Activated T-helper 2 cell treated with anti-CD3 and anti-CD28 coated beads, Interferon-gamma antibody, Interleukin-2, Interleukin-4, amounts not matched to agents 10 μg/mL and 5 μg/mL and 100 μg/mL, durations not matched to agents 14 hours and 24 hours and 36 hours (primary cell): ENCODE results near the gene AUTS2. TPM values are rescaled to one million over a fixed set of nuclear protein-coding genes. Genes with fewer than 3 reads are reported as not detected.

Source experiments
- DNase-seq: peaks from one replicate; pipeline ENCODE4 v3.0.0; 2021; ENCODE audit warnings: low spot score
- H3K27ac Mint-ChIP-seq: one replicate; pipeline ENCODE4 v1.8.0; 2021; ENCODE audit warnings: mixed read lengths
- H3K27me3 Mint-ChIP-seq: one replicate; pipeline ENCODE4 v1.8.0; 2021; ENCODE audit warnings: low read depth, mixed read lengths
- H3K36me3 Mint-ChIP-seq: one replicate; pipeline ENCODE4 v1.8.0; 2021; ENCODE audit warnings: low read depth, mixed read lengths
- H3K4me1 Mint-ChIP-seq: one replicate; pipeline ENCODE4 v1.8.0; 2021; ENCODE audit warnings: low read depth, mixed read lengths
- H3K4me3 Mint-ChIP-seq: one replicate; pipeline ENCODE4 v1.8.0; 2021; ENCODE audit warnings: low read depth, mild to moderate bottlenecking, moderate library complexity, mixed read lengths
- H3K9me3 Mint-ChIP-seq: one replicate; pipeline ENCODE4 v1.8.0; 2021; ENCODE audit warnings: mixed read lengths
- intact Hi-C: fragments of 100-400 bp; cut with micrococcal nuclease; formaldehyde crosslinking; loops from one replicate; pipeline ENCODE4 v1.15.1; 2023
- total RNA-seq: library from RNA; stranded (reverse); gene quantifications from 2 replicates; pipeline ENCODE4 v1.2.3, GENCODE V29; 2022

The AUTS2 gene
- total RNA-seq, 1 donor from 2014 or later: 1.1 TPM

DNA sequence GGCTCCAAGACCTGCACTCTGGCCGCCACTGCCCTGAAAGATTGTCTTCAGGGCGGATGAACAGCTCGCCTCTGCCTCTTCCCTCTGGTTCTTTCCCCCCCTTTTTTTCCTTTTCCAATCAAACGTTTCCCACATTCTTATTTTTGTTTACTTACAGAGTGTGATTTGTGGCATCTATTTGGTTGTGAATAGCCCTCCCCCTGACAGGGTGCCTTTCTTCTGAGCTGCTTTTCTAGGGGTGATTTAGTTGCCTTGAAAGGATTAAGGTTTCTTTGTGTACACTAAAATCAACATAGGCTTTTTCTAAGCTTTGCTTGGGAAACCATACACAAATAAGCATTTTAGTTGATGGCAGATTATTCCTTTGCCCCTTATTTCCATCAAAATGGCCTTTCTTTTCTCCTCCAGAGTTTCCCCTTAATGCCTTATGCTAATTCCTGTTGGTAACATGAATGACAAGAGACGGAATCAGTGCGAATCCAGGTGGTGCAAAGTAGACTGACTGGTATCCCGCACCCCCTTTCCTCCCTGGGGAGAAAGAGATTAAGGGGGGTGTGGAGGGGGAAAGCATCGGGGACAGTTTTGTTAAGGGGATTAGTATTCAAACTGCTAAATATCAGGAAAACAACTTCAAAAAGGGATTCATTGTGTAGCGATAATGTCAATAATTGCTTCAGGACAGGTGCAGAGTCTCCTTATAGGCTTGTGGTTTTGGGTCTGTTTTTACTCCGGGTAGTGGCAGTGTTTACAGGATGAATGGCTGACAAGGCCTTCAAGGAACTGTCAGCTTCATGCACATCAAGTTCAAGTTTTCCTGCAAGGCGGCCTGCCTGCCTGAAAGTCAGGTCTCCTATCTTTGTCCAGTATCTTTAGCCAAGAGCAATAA, 1102.0 kb downstream of the AUTS2 start:
- Mint-ChIP-seq H3K27ac (no peak overlapping the region), H3K4me3 (no peak overlapping the region), H3K36me3 (peaks cover 3% of the 10 kb centered on the region), H3K27me3 (peaks cover 32% of the 10 kb centered on the region), H3K9me3 (no peaks in the 10 kb centered on the region), H3K4me1 (peaks cover 7% of the 10 kb centered on the region)
- intact Hi-C loops: no loop called here
- no peak for DNase-seq

DNA sequence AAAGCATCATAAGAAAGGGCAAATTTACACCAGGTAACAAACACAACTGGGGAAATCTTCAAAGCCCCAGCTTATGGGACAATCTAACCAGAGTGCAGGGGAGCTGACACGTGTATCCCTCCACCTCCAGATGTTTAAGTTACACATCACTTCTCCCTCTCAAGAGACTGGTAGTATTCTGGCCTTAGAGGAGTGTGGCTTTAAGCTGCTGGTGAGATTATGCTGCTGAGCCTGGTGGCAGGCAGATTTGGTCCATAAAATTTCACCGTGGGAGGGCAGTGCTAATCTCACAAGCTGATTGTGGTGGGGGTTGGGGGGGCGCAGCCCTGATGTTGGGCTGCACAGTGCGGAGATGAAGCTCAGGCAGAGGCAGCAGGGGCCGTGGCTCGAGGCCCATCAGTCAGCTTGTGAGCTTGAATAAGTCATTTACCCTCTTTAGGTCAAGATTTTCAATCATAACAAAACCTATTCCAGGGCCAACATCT, 1102.7 kb downstream of the AUTS2 start:
- H3K27ac Mint-ChIP-seq: no peak overlapping the region
- H3K36me3 Mint-ChIP-seq: no peaks in the 10 kb centered on the region
- DNase-seq: no peak
- H3K9me3 Mint-ChIP-seq: no peaks in the 10 kb centered on the region
- intact Hi-C loops: no loop called here
- H3K27me3 Mint-ChIP-seq: peaks cover 25% of the 10 kb centered on the region
- peaks cover under 1% of the 10 kb centered on the region for H3K4me1 Mint-ChIP-seq
- no peak overlapping the region for H3K4me3 Mint-ChIP-seq

DNA sequence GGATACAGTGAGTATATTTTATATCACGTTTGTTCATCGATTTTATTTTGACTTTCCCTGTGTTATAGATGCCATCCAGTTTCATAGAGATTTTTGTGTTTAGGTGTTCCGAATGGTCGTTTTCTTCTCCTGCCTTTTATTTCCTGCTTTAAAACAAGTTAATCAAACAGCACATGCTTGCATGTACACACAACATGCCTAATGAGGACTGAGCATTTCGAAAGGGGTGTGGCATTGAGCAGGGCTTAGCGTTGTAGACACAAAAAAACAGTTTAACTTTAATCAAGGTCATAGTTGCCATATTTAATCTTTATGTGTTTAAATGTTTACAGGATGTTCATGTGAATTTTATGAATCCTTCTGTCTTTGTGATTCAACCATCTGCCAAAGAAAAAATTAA, 1103.2 kb downstream of the AUTS2 start:
- no peak overlapping the region for H3K27ac Mint-ChIP-seq
- intact Hi-C loops: no loop called here
- no peak for DNase-seq
- no peaks in the 10 kb centered on the region for H3K36me3 Mint-ChIP-seq
- H3K9me3 Mint-ChIP-seq: no peaks in the 10 kb centered on the region
- H3K27me3 Mint-ChIP-seq: peaks cover 20% of the 10 kb centered on the region
- no peaks in the 10 kb centered on the region for H3K4me1 Mint-ChIP-seq
- H3K4me3 Mint-ChIP-seq: no peak overlapping the region

DNA sequence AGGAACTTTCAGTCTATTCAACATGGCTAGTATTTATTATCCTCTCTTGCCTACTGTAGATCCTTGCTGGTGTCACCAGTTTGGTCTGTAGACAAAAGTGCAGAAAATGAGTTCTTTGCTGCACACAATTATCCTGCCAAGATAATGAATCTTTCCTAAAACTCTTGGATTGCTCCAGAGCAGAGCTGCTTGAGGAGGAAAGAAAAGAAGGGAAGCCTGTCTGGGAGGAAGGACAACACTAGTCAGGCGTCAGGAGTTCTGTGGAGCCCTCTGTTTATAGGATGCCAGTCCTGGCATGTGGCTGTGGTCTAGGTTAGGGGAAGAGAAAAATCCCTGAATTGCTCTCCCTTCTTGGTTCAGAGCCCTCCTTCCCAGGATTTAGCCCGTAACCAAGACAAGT, 1103.7 kb downstream of the AUTS2 start:
- peaks cover 15% of the 10 kb centered on the region for H3K27me3 Mint-ChIP-seq

DNA sequence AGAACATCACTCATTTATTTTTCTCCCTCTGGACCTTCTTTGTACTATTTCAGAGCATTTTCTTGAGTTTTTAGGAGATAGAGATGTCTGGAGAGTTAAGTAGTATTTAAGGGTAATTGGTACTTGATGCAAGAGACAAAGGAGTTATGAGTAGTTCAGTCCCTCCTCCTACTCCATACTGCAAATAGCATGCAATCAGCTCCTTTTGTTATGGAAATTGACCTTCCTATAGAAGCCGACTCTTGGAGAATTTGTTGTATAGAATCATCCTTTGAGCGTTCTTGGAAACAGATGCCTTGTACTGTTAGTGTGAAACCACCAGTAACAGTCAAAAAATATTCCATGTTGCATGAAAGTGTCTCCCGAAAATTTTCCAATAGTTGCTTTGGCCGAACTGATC, 1105.5 kb downstream of the AUTS2 start:
- Mint-ChIP-seq H3K4me3 (no peak overlapping the region), H3K27me3 (no peaks in the 10 kb centered on the region), H3K27ac (no peak overlapping the region), H3K4me1 (no peaks in the 10 kb centered on the region), H3K9me3 (no peaks in the 10 kb centered on the region), H3K36me3 (no peaks in the 10 kb centered on the region)
- intact Hi-C loops: no loop called here
- no peak for DNase-seq

More for the DNA sequence above, 1103.7 kb downstream of the AUTS2 start:
- Mint-ChIP-seq H3K4me3 (no peak overlapping the region), H3K9me3 (no peaks in the 10 kb centered on the region), H3K27ac (no peak overlapping the region), H3K36me3 (no peaks in the 10 kb centered on the region), H3K4me1 (no peaks in the 10 kb centered on the region)
- DNase-seq: no peak
- intact Hi-C loops: no loop called here

- Mint-ChIP-seq H3K36me3 (no peaks in the 10 kb centered on the region), H3K27me3 (no peaks in the 10 kb centered on the region), H3K4me1 (no peaks in the 10 kb centered on the region), H3K9me3 (no peaks in the 10 kb centered on the region), H3K4me3 (no peak overlapping the region), H3K27ac (no peak overlapping the region)
- intact Hi-C loops: no loop called here
- DNase-seq: no peak
Observed at GRCh38 chr7:70704831-70705346, 1106.6 kb downstream of the AUTS2 start.

- no peak overlapping the region for H3K27ac Mint-ChIP-seq
- no peak overlapping the region for H3K4me3 Mint-ChIP-seq
- no peaks in the 10 kb centered on the region for H3K27me3 Mint-ChIP-seq
- H3K9me3 Mint-ChIP-seq: no peaks in the 10 kb centered on the region
- no peaks in the 10 kb centered on the region for H3K4me1 Mint-ChIP-seq
- no peaks in the 10 kb centered on the region for H3K36me3 Mint-ChIP-seq
- no peak for DNase-seq
- intact Hi-C loops: no loop called here
Observed at GRCh38 chr7:70706204-70706603, 1107.9 kb downstream of the AUTS2 start.

- intact Hi-C loops: no loop called here
- Mint-ChIP-seq H3K27ac (no peak overlapping the region), H3K9me3 (no peaks in the 10 kb centered on the region), H3K36me3 (no peaks in the 10 kb centered on the region), H3K4me3 (no peak overlapping the region), H3K4me1 (no peaks in the 10 kb centered on the region), H3K27me3 (no peaks in the 10 kb centered on the region)
- no peak for DNase-seq
Observed at GRCh38 chr7:70706698-70707097, 1108.4 kb downstream of the AUTS2 start.

DNA sequence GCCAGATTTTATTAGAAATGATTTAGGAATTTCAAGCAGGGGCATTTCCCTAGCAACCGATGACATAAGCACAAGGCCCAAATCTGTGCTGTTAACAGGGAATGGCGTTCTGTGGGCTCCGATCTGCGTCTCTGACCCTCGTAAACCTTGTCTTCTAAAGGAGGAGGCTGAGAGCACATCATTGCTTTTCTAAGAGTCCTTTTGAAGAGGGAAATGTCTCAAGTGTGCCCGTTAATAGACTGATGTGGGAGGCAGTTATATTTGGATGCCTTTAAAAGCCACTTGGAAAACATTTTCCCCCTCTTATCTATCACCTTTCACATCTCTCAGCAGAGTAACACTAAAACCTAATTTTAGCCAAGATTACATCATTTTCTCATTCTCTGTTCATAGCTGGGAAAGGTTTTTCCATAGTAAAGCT, 1109.6 kb downstream of the AUTS2 start:
- H3K4me3 Mint-ChIP-seq: no peak overlapping the region
- intact Hi-C loops: no loop called here
- H3K27ac Mint-ChIP-seq: no peak overlapping the region
- no peak for DNase-seq
- no peaks in the 10 kb centered on the region for H3K4me1 Mint-ChIP-seq
- no peaks in the 10 kb centered on the region for H3K36me3 Mint-ChIP-seq
- H3K27me3 Mint-ChIP-seq: no peaks in the 10 kb centered on the region
- H3K9me3 Mint-ChIP-seq: no peaks in the 10 kb centered on the region

DNA sequence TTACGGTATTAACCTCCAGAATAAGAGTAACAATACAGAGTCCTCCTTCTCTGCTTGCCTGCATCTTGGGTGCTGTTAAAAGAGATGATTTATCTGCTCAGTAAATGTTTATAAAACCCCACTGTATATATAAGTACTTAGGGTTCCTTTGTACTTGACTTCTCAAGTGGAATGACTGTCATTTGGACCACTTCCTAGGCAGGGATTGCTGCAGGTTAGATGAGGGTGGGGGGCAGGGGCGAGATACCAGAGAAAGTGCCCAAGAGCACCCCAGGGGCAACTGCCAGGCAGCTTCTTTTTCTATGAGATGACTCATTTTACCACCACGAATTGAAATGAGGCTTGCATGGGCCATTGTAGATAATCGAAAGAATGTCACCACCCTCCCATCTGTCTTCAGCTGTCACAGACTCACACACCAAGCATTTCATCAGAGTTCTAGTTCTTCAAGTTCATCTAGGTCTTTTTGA, 1111.8 kb downstream of the AUTS2 start:
- intact Hi-C loops: no loop called here
- no peak overlapping the region for H3K4me3 Mint-ChIP-seq
- H3K36me3 Mint-ChIP-seq: no peaks in the 10 kb centered on the region
- H3K27me3 Mint-ChIP-seq: no peaks in the 10 kb centered on the region
- H3K9me3 Mint-ChIP-seq: no peaks in the 10 kb centered on the region
- DNase-seq: no peak
- H3K27ac Mint-ChIP-seq: no peak overlapping the region
- no peaks in the 10 kb centered on the region for H3K4me1 Mint-ChIP-seq

- H3K9me3 Mint-ChIP-seq: no peaks in the 10 kb centered on the region
- no peaks in the 10 kb centered on the region for H3K27me3 Mint-ChIP-seq
- no peaks in the 10 kb centered on the region for H3K36me3 Mint-ChIP-seq
- H3K27ac Mint-ChIP-seq: no peak overlapping the region
- DNase-seq: no peak
- H3K4me3 Mint-ChIP-seq: no peak overlapping the region
- no peaks in the 10 kb centered on the region for H3K4me1 Mint-ChIP-seq
- intact Hi-C loops: no loop called here
Observed at GRCh38 chr7:70710651-70711050, 1112.4 kb downstream of the AUTS2 start.

- Mint-ChIP-seq H3K4me3 (no peak overlapping the region), H3K9me3 (no peaks in the 10 kb centered on the region), H3K4me1 (no peaks in the 10 kb centered on the region), H3K27ac (no peak overlapping the region), H3K27me3 (no peaks in the 10 kb centered on the region), H3K36me3 (no peaks in the 10 kb centered on the region)
- intact Hi-C loops: no loop called here
- DNase-seq: no peak
Observed at GRCh38 chr7:70711452-70711851, 1113.2 kb downstream of the AUTS2 start.

DNA sequence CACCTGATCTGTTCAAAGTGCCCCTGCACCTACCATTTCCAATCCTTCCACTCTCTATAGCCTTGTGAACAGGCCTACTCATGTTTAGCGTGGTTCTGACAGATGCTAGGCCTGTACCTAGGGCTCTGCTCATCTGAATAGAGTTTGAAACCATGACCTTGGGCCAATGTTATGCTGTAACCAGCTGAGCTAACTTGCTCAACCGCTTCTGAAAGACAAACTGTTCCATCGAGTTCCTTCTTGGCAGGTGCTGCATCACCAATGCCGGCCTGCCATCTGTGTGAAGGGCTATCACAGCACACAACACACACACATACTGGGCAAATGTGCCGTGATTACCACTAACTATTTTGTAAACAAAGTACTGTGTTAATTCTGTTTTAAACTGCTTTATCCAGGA, 1114.7 kb downstream of the AUTS2 start:
- no peak for DNase-seq
- Mint-ChIP-seq H3K27me3 (no peaks in the 10 kb centered on the region), H3K27ac (no peak overlapping the region), H3K9me3 (no peaks in the 10 kb centered on the region), H3K4me1 (no peaks in the 10 kb centered on the region), H3K36me3 (no peaks in the 10 kb centered on the region), H3K4me3 (no peak overlapping the region)
- intact Hi-C loops: no loop called here
